Stimulated activated CD4-positive, alpha-beta T cell treated with anti-CD3 and anti-CD28 coated beads, Interleukin-4, amount 100 ng/mL, for 1 hour (primary cell): ENCODE measurements around the gene ZNF844.
"Not testable (repeated sequence)": the region's sequence is repeated elsewhere in the genome, so short reads cannot be mapped to it uniquely, and the experiment has no call there.

Source experiments
- DNase-seq: peaks from one replicate; pipeline ENCODE4 v3.0.0-alpha.2; 2020

ZNF844 gene

DNA sequence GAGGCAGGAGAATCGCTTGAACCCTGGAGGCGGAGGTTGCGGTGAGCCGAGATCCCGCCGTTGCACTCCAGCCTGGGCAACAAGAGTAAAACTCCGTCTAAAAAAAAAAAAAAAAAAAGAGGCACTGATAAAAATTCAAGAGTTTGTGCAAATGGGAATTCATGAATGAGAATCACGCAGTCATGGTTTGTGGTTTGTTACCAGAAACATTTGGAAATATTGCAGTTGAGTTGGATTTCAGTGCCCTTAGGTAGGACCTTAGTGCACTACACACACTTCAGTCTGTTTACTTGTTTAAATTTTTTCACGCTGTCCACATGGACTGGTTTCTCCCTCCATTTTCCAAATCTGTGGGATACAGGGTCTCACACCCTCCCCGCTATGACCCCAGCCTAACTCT lies 28.4 kb downstream of the ZNF844 start:
- DNase-seq = no peak

DNA sequence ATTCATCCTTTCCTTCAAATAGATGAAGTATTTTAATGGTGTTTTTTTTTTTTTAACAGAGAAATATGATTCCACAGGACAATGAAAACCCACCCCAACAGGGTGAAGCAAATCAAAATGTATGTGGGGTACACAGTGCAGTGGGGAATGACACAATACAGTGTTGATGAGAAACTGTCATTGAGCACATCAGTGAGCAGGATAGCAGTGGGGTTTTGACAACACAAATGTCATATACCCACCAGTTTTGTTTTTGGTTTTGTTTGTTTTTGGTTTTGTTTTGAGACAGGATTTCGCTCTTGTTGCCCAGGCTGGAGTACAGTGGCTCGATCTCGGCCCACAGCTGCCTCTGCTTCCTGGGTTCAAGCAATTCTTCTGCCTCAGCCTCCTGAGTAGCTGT lies 29.2 kb downstream of the ZNF844 start:
- DNase-seq = no peak

DNA sequence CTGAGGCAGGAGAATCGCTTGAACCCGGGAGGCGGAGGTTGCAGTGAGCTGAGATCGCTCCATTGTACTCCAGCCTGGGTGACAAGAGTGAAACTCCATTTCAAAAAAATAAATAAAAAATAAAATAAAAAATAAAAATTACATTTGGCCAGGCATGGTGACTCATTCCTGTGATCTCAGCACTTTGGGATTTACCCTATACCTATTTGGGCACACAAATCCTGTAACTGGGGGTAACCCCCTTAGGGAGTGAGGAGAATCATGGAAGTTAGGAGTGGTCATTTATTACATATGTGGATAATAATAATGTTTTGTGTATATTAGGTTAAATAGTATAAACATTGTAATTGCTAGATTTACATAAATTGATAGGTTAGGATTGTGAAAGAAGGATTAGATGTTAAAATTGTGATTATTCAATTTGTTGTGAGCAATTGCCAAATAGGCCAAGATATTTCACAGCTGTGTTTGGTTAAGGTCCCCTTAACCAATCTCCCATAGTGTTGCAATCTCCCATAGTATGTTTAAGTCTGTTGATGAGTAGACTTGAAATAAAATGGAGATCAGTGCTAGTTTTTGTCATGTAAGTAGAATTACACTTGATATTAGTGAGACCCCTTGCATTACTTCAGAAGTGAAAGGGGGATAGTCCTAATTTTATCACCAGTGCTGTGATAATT lies 30.7 kb downstream of the ZNF844 start:
- no peak for DNase-seq

DNA sequence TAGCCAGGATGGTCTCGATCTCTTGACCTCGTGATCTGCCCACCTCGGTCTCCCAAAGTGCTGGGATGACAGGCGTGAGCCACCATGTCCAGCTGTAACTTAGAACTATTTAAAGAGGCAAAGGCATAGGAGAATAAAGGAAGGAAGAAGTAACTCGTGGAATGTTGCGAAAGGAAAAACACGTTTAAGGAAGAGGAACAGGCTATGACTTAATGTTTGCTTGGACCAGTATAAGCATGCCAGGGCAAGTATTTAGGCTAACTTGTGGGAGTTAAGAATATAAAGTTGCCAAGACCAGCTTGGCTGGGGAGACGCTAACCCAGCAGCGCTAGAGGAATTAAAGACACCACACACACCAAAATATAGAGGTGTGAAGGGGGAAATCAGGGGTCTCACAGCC lies 33.5 kb downstream of the ZNF844 start:
- DNase-seq = no peak

DNA sequence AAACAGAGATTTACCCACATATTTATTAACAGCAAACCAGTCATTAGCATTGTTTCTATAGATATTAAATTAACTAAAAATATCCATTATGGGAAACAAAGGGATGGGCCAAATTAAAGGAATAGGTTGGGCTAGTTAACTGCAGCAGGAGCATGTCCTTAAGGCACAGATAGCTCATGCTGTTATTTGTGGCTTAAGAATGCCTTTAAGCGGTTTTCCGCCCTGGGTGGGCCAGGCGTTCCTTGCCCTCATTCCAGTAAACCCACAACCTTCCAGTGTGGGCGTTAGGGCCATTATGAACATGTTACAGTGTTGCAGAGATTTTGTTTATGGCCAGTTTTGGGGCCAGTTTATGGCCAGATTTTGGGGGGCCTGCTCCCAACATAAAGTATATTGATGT lies 39.4 kb downstream of the ZNF844 start:
- not testable (repeated sequence) for DNase-seq

DNA sequence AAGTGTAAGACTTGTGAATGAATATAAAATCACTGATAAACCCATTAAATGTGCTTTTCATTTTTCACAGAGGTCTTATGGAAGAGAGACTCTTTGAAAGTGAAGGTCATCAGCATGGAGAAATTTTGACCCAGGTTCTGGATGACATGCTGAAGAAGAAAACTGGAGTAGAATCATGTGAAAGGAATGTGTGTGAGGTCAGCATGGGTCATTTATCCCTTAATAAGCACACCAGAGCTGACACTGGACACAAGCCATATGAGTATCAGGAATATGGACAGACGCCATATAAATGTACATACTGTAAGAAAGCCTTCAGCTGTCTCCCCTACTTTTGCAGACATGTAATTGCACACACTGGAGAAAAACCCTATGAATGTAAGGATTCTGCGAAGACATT lies 46.6 kb downstream of the ZNF844 start:
- no peak for DNase-seq

DNA sequence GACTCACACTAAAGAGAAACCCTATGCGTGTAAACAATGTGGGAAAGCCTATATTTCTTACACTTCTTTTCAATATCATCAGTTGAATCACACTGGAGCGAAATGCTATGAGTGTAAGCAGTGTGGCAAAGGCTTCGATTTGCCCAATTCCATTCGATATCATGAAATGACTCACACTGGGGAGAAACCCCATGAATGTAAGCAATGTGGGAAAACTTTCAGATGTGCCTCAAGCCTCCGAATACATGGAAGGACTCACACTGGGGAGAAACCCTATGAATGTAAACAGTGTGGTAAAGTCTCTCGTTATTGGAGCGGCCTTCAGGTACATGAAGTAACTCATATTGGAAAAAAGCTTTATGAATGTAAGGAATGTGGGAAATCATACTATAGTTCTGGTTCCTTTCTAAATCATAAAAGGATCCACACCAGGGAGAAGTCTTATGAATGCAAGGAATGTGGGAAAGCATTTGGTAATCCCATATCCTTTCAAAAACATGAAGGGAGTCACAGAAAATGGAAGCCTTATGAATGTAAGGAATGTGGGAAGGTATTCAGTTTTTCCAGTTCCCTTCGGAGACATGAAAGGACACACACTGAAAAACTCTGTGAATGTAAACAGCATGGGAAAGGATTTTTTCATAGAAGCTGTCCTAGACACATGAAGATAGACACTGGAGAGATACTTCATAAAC lies 47.6 kb downstream of the ZNF844 start:
- DNase-seq = no peak

DNA sequence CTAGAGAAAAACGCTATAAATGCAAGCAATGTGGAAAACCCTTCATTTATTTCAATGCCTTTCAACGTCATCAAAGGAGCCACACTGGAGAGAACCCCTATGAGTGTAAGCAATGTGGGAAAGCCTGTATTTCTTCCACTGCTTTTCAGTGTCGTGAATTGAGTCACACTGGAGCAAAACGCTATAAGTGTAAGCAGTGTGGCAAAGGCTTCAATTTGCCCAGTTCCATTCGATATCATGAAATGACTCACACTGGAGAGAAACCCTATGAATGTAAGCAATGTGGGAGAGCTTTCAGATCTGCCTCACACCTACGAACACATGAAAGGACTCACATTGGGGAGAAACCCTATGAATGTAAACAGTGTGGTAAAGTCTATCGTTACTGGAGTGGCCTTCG lies 48.2 kb downstream of the ZNF844 start:
- no peak for DNase-seq

DNA sequence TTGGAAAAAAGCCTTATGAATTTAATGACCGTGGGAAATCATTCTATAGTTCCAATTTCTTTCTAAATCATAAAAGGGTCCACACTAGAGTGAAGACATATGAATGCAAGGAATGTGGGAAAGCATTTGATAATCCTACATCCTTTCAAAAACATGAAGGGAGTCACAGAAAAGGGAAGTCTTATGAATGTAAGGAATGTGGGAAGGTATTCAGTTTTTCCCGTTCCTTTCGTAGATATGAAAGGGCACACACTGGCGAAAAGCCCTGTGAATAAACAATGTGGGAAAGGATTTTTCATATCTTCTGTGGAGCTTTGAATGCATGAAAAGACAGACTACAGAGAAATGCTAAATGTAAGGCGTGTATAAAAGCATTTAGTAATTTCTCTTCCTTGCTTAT lies 48.6 kb downstream of the ZNF844 start:
- DNase-seq = no peak

DNA sequence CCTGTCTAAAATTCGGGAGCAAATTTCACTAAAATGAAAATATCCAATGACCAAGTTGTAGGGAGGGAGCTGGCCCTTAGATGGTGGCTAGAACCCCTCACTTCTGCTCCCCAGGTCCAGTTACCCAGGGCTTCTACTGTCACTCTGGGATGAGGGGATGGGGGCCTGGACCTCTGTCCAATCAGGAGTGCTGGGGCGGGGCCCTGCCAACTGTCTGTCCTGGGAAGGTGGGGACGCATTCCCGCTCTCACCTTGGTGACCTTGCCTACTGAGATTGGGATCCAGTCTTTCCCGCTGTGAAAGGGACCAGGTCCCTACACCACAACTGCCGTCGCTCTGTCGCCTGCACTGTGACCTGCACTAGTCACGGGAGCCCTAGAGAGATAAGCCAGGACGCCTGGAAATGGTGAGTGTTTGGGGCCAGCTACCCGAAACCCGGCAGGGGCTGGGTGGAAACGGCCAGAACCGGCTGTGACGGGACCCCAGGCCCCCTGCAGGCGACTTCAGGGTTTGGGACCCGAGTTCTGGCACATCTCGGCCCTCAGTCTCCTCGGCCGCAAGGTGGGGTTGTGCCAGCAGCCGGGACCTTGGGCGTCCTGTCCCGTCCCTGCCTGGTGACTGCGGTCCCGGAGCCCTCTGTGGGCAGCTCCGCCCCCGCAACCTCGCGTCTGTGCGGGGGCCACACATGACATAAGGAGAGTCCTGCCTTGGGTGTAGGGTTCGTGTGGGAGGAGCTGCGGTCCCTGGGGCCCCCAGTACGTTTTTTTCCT lies 52.9 kb downstream of the ZNF844 start:
- DNase-seq = no peak

DNA sequence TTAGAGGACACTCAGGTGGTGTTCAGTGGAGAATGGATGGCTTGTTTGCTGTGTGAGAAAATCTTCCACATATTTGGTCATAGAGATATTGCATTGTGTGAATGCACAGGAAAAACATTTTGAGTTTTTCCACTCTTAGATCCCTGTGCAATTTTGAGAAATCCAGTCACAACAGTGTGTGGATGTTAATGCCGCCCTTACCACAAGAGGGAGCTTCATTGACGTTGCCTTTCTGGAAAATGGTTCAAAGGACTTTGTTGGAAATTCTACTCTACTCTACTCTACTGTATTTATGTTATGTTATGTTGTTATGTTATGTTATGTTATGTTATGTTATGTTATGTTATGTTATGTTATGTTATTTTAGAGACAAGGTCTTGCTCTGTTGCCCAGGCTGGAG lies 62.2 kb downstream of the ZNF844 start:
- no peak for DNase-seq
